Stomach (tissue), 4 donors: Measurements from ENCODE around the gene CCPG1.
"Not testable (repeated sequence)": the region's sequence is repeated elsewhere in the genome, so short reads cannot be mapped to it uniquely, and the experiment has no call there.

ENCODE experiments used
- EP300 ChIP-seq: sonication (generic); formaldehyde crosslinking; IDR thresholded peaks from one replicate; pipeline ENCODE4 v1.6.1; 2017; ENCODE audit warnings: antibody characterized with exemption
- TF ChIP-seq, protein P1 (sequence below), 7 experiments: fragments of 450-650 bp in 4 of 7; fragments of 200-600 bp in 3 of 7; sonication (generic) in 3 of 7; IDR thresholded peaks; one replicate each; pipeline ENCODE4 v1.5.1; 2016 to 2019; ENCODE audit warnings: antibody characterized with exemption in 7 of 7, control low read depth in 2 of 7, mild to moderate bottlenecking in 1 of 7

DNA sequence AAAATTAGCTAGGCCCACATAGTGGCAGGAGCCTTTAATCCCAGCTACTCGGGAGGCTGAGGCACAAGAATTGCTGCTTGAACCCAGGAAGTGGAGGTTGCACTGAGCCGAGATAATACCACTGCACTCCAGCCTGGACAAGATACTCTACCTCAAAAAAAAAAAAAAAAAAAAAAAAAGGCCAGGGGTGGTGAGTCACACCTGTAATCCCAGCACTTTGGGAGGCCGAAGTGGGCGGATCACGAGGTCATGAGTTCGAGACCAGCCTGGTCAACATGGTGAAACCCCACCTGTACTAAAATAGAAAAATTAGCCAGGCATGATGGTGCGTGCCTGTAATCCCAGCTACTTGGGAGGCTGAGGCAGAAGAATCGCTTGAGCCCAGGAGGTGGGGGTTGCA lies 8.1 kb downstream of the CCPG1 start:
- TF ChIP-seq, protein P1, sequence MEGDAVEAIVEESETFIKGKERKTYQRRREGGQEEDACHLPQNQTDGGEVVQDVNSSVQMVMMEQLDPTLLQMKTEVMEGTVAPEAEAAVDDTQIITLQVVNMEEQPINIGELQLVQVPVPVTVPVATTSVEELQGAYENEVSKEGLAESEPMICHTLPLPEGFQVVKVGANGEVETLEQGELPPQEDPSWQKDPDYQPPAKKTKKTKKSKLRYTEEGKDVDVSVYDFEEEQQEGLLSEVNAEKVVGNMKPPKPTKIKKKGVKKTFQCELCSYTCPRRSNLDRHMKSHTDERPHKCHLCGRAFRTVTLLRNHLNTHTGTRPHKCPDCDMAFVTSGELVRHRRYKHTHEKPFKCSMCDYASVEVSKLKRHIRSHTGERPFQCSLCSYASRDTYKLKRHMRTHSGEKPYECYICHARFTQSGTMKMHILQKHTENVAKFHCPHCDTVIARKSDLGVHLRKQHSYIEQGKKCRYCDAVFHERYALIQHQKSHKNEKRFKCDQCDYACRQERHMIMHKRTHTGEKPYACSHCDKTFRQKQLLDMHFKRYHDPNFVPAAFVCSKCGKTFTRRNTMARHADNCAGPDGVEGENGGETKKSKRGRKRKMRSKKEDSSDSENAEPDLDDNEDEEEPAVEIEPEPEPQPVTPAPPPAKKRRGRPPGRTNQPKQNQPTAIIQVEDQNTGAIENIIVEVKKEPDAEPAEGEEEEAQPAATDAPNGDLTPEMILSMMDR (IDR thresholded peaks at IDR 0.05) = not testable (repeated sequence)
- TF ChIP-seq EP300 = not testable (repeated sequence)
